A549 (cell line): ENCODE measurements around the gene MEIOC. TPM values are rescaled to one million over a fixed set of nuclear protein-coding genes. Genes with fewer than 3 reads are reported as not detected.
A peak's percentile ranks its signal among the peaks of the same experiment; 100 is the strongest.
"Not testable (repeated sequence)": the region's sequence is repeated elsewhere in the genome, so short reads cannot be mapped to it uniquely, and the experiment has no call there.

Source experiments
- ATAC-seq, 2 experiments: fragments of 200-7000 bp in 1 of 2; fragments of >200 bp in 1 of 2; cut with Nextera tagmentation in 1 of 2; cut with Tn5 transposase in 1 of 2; 3 replicates each; pipeline versions ENCODE4 v1.8.0 to v1.9.1; 2018 to 2020; ENCODE audit warnings: mild to moderate bottlenecking in 1 of 2, moderate library complexity in 1 of 2
- CTCF ChIA-PET: fragments of 300-600 bp; sonication (Branson Sonifier 250); formaldehyde crosslinking; extraction: SDS; loops from one replicate; lab custom pipeline; 2021; ENCODE audit warnings: antibody characterized with exemption, inconsistent platforms; lab: Yijun Ruan, JAX
- POLR2A ChIA-PET: fragments of 350-600 bp; formaldehyde crosslinking; extraction: SDS; loops from one replicate; lab custom pipeline; 2021; ENCODE audit warnings: antibody characterized with exemption, inconsistent platforms; lab: Yijun Ruan, JAX
- DNase-seq, 2 experiments: peaks; one replicate each; pipeline versions ENCODE4 v3.0.0 to v3.0.0-alpha.2; 2011 to 2016; ENCODE audit warnings: low read depth in 1 of 2, low spot score in 1 of 2
- FAIRE-seq: peaks from 2 replicates; lab custom pipeline; 2011; peaks lifted over from hg19 to GRCh38; lab: Jason Lieb, UNC
- H3K27ac ChIP-seq, 2 experiments: fragments of >200 bp; sonication (Bioruptor Twin); formaldehyde crosslinking; 3 replicates each; pipeline ENCODE4 v1.5.1; 2016 to 2017
- H3K4me1 ChIP-seq: fragments of >200 bp; sonication (Bioruptor Twin); formaldehyde crosslinking; 3 replicates; pipeline ENCODE4 v1.6.1; 2016
- H3K4me2 ChIP-seq: fragments of >200 bp; sonication (Bioruptor Twin); formaldehyde crosslinking; 3 replicates; pipeline ENCODE4 v1.6.1; 2016
- H3K4me3 ChIP-seq: fragments of >200 bp; sonication (Bioruptor Twin); formaldehyde crosslinking; 3 replicates; pipeline ENCODE4 v1.5.1; 2016
- H3K9me3 ChIP-seq: fragments of >200 bp; sonication (Bioruptor Twin); formaldehyde crosslinking; 3 replicates; pipeline ENCODE4 v1.6.1; 2016
- BCL3 ChIP-seq: fragments of >200 bp; sonication (Bioruptor Twin); formaldehyde crosslinking; IDR thresholded peaks from 3 replicates; pipeline ENCODE4 v1.6.1; 2016
- CEBPB ChIP-seq, 2 experiments: fragments of >200 bp in 1 of 2; sonication (Bioruptor Twin) in 1 of 2; formaldehyde crosslinking in 1 of 2; IDR thresholded peaks; 2 replicates each; pipeline ENCODE4 v1.6.1; 2012 to 2016
- CTCF ChIP-seq: fragments of >200 bp; sonication (Bioruptor Twin); formaldehyde crosslinking; IDR thresholded peaks from 3 replicates; pipeline ENCODE4 v1.5.1; 2016
- EHF ChIP-seq: fragments of 250-450 bp; sonication (Bioruptor Pico); IDR thresholded peaks from 2 replicates; pipeline ENCODE4 v1.5.0; 2020; ENCODE audit warnings: mild to moderate bottlenecking
- ELK1 ChIP-seq: fragments of 150-350 bp; IDR thresholded peaks from 2 replicates; pipeline ENCODE4 v1.6.1; 2014; ENCODE audit warnings: low read depth, mild to moderate bottlenecking, low read length
- FOSB ChIP-seq: fragments of 250-450 bp; sonication (Bioruptor Pico); IDR thresholded peaks from 2 replicates; pipeline ENCODE4 v1.5.0; 2020; ENCODE audit warnings: mild to moderate bottlenecking, moderate library complexity
- FOXS1 ChIP-seq: fragments of 250-450 bp; sonication (Bioruptor Pico); IDR thresholded peaks from 2 replicates; pipeline ENCODE4 v1.5.0; 2020; ENCODE audit warnings: mild to moderate bottlenecking, moderate library complexity
- GATA3 ChIP-seq: IDR thresholded peaks from 2 replicates; pipeline ENCODE4 v1.6.1; 2012; ENCODE audit warnings: borderline replicate concordance
- HEYL ChIP-seq: fragments of 250-450 bp; sonication (Bioruptor Pico); IDR thresholded peaks from 2 replicates; pipeline ENCODE4 v1.8.0; 2021; ENCODE audit warnings: mild to moderate bottlenecking, moderate library complexity
- HOXB5 ChIP-seq: fragments of 250-450 bp; sonication (Bioruptor Pico); IDR thresholded peaks from 2 replicates; pipeline ENCODE4 v1.5.0; 2020; ENCODE audit warnings: mild to moderate bottlenecking, moderate library complexity
- KDM1A ChIP-seq: fragments of 200-600 bp; sonication (generic); IDR thresholded peaks from 2 replicates; pipeline ENCODE4 v1.6.1; 2016; ENCODE audit warnings: low read depth, mild to moderate bottlenecking
- MAFK ChIP-seq: fragments of 450-650 bp; IDR thresholded peaks from 2 replicates; pipeline ENCODE4 v1.6.1; 2014; ENCODE audit not compliant: partially characterized antibody
- MAX ChIP-seq: IDR thresholded peaks from 2 replicates; pipeline ENCODE4 v1.6.1; 2012
- NR3C1 ChIP-seq: fragments of >200 bp; sonication (Bioruptor Twin); formaldehyde crosslinking; IDR thresholded peaks from 3 replicates; pipeline ENCODE4 v1.6.1; 2017
- POLR2A ChIP-seq: IDR thresholded peaks from 2 replicates; pipeline ENCODE4 v1.6.1; 2012; ENCODE audit warnings: mild to moderate bottlenecking, low read length
- POLR2AphosphoS2 ChIP-seq: conservative IDR thresholded peaks from 2 replicates; pipeline ENCODE4 v1.6.1; 2012; ENCODE audit warnings: low read length, improper control_type of control experiment, inconsistent platforms
- RAD21 ChIP-seq, 2 experiments: fragments of >200 bp in 1 of 2; sonication (Bioruptor Twin) in 1 of 2; formaldehyde crosslinking in 1 of 2; IDR thresholded peaks in 1 of 2; conservative IDR thresholded peaks in 1 of 2; 2 replicates in 1 of 2; 3 replicates in 1 of 2; pipeline ENCODE4 v1.6.1; 2012 to 2018; ENCODE audit warnings: inconsistent platforms in 1 of 2
- REST ChIP-seq: fragments of 200-600 bp; sonication (generic); IDR thresholded peaks from 2 replicates; pipeline ENCODE4 v1.6.1; 2016; ENCODE audit warnings: antibody characterized with exemption, mild to moderate bottlenecking, moderate library complexity
- RNF2 ChIP-seq: fragments of 200-600 bp; sonication (generic); IDR thresholded peaks from 2 replicates; pipeline ENCODE4 v1.6.1; 2016; ENCODE audit warnings: low read depth, mild to moderate bottlenecking, antibody characterized with exemption, moderate library complexity, borderline replicate concordance
- SREBF2 ChIP-seq: fragments of 450-650 bp; IDR thresholded peaks from 2 replicates; pipeline ENCODE4 v1.6.1; 2014; ENCODE audit warnings: mild to moderate bottlenecking, moderate library complexity
- ZFP36 ChIP-seq: fragments of 450-650 bp; IDR thresholded peaks from 2 replicates; pipeline ENCODE4 v1.6.1; 2014; ENCODE audit warnings: borderline replicate concordance; ENCODE audit not compliant: partially characterized antibody
- WGBS: methylation state at CpG from one replicate; pipeline ENCODE4 v1.1.6; 2017; ENCODE audit errors: missing lambda C conversion rate; 5-methylcytosine and 5-hydroxymethylcytosine counted together
- polyA plus RNA-seq, 4 experiments: library from polyadenylated mRNA; depleted of rRNA in 3 of 4; stranded (reverse); fragments of >200 nt; fragmentation: RNase III in 1 of 4; extraction: RNeasy Plus Mini Kit Qiagen cat#74134 plus additional on column Dnase treatment in 1 of 4; gene quantifications; 2 replicates in 3 of 4; 3 replicates in 1 of 4; pipeline ENCODE4 v1.2.3, GENCODE V29; 2011 to 2017
- TF ChIP-seq, protein P1 (sequence below): IDR thresholded peaks from 2 replicates; pipeline ENCODE4 v1.6.1; 2012; ENCODE audit warnings: low read depth, borderline replicate concordance
- TF ChIP-seq, protein P2 (sequence below): fragments of >200 bp; sonication (Bioruptor Twin); formaldehyde crosslinking; IDR thresholded peaks from 2 replicates; pipeline ENCODE4 v1.6.1; 2016

The MEIOC gene
- polyA plus RNA-seq, 2 of the 4 experiments (the other 2 are of a cell fraction): 5.9 to 18.2 TPM

GRCh38 chr17:44689477-44690217, 33.4 kb downstream of the MEIOC start, which contains the start of gene CCDC43 (continued):
- TF ChIP-seq REST (no peak), NR3C1 (no peak), KDM1A (no peak), BCL3 (peak; percentile 96), HOXB5 (CRISPR knock-in tag) (0 out of 2 replicates have a peak, but pooled peaks have one; percentile 65), GATA3 (peak; percentile 50; the same call in 1 of the 2 replicates), FOSB (CRISPR knock-in tag) (no peak), POLR2AphosphoS2 (no peak)
- TF ChIP-seq, protein P1, sequence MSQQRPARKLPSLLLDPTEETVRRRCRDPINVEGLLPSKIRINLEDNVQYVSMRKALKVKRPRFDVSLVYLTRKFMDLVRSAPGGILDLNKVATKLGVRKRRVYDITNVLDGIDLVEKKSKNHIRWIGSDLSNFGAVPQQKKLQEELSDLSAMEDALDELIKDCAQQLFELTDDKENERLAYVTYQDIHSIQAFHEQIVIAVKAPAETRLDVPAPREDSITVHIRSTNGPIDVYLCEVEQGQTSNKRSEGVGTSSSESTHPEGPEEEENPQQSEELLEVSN: peak; percentile 80; the same call in 1 of the 2 replicates

DNA sequence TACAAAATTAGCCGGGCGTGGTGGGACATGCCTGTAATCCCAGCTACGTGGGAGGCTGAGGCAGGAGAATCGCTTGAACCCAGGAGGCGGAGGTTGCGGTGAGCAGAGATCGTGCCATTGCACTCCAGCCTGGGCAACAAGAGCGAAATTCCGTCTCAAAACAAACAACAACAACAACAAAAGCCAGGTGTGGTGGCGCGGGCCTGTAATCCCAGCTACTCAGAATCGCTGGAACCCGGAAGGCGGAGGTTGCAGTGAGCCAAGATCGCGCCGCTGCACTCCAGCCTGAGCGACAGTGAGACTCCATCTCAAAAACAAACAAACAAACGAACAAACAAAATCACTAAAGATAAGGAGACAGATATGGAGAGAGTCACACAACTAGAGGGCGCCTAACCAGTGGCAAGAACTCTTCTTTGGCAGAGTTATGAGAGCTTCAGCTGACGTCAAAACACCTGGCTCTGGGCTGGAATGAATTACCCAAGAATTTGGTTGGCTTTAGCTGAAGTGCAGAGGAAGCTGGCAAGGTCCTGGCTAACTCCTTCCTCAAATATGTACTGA, 34.6 kb downstream of the MEIOC start:
- Histone ChIP-seq H3K4me1 (peaks cover 21% of the 10 kb centered on the region), H3K4me2 (peak overlapping the region; percentile 90), H3K27ac (peak overlapping the region; percentile 80 to 92; a peak in 4 of 6 replicates)
- peak; percentile 68 to 71 for DNase-seq
- not testable (repeated sequence) for H3K4me3 ChIP-seq, FAIRE-seq, H3K9me3 ChIP-seq
- WGBS: 81% methylated on average over 21 of the region's 21 CpGs
- ChIA-PET POLR2A (interaction anchor here (0.8 to 1.2 kb wide), 2 partner anchors 9 to 17 kb away, joined by 3 to 4 read pairs; partner anchors contain the start of gene DBF4B), CTCF (interaction anchor here (0.6 to 3.4 kb wide), 21 partner anchors 9 to 495 kb away, joined by 3 to 22 read pairs (median 4); partner anchors contain the start of gene FAM171A2)
- TF ChIP-seq CTCF: peak; percentile 56
- 0 out of 5 replicates have a peak, but pooled peaks of 1 of the 2 experiments have one; percentile 20 for TF ChIP-seq RAD21 (conservative IDR thresholded peaks at IDR 0.05 in 1 of 2, IDR thresholded peaks at IDR 0.05 in 1 of 2)
- peak; percentile 48 to 70; a peak in 5 of 6 replicates for ATAC-seq

- TF ChIP-seq HEYL: no peak
- TF ChIP-seq GATA3: no peak
- no peak for TF ChIP-seq EHF (CRISPR knock-in tag)
- no peak for TF ChIP-seq MAX
- no peak for TF ChIP-seq MAFK
- no peak for TF ChIP-seq ZFP36
- TF ChIP-seq, protein P2, sequence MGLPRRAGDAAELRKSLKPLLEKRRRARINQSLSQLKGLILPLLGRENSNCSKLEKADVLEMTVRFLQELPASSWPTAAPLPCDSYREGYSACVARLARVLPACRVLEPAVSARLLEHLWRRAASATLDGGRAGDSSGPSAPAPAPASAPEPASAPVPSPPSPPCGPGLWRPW: no peak
- no peak for TF ChIP-seq CEBPB (IDR thresholded peaks at IDR 0.05)
- no peak for TF ChIP-seq RNF2
- no peak for TF ChIP-seq SREBF2
- no peak for TF ChIP-seq HOXB5 (CRISPR knock-in tag)
- TF ChIP-seq FOXS1: no peak
- TF ChIP-seq ELK1: no peak
- TF ChIP-seq POLR2A: no peak
- no peak for TF ChIP-seq RAD21 (conservative IDR thresholded peaks at IDR 0.05 in 1 of 2, IDR thresholded peaks at IDR 0.05 in 1 of 2)
- no peak for TF ChIP-seq KDM1A
- Histone ChIP-seq H3K4me2 (no peak overlapping the region), H3K4me3 (no peak overlapping the region), H3K4me1 (peaks cover 14% of the 10 kb centered on the region), H3K9me3 (no peaks in the 10 kb centered on the region), H3K27ac (no peak overlapping the region)
- FAIRE-seq: no peak
- DNase-seq: no peak
- ATAC-seq: no peak
- 39% methylated on average over 11 of the region's 11 CpGs for WGBS
- POLR2A ChIA-PET: interaction anchor here (0.6 kb wide), 1 partner anchor 151 kb away, joined by 3 read pairs; no protein-coding TSS in a partner anchor
- CTCF ChIA-PET: interaction anchor here (0.6 to 1.7 kb wide), 6 partner anchors 21 to 161 kb away, joined by 3 to 5 read pairs (median 3); no protein-coding TSS in a partner anchor
These were observed 37.3 kb downstream of the MEIOC start for GRCh38 chr17:44693609-44694008.
